Cardiac ventricle fibroblast (primary cell): ENCODE data around the gene AASDH. TPM values are rescaled to one million over a fixed set of nuclear protein-coding genes. Genes with fewer than 3 reads are reported as not detected.

Source experiments
- total RNA-seq: library from RNA; depleted of rRNA; stranded (reverse); fragments of >200 nt; gene quantifications from 2 replicates; pipeline ENCODE4 v1.2.3, GENCODE V29; 2015

AASDH gene
- 6.1 and 6.4 TPM in 2 replicates for total RNA-seq

GRCh38 chr4:56387023-56388001 is at the start of gene AASDH:
TSS of gene AASDH (minus strand) at chr4:56387491. CDS start at chr4:56384299, 3,192 bp downstream.

GRCh38 chr4:56435140-56435926 is 48.0 kb upstream of the AASDH start, which contains the start of gene PPAT:
TSS of gene PPAT (minus strand) at chr4:56435615. CDS start at chr4:56435477, 138 bp downstream.

Other genes starting within 250 kb of the AASDH start
- gene PPAT, start 48.1 kb upstream of the AASDH start, total RNA-seq, result 8.9 and 9.3 TPM in 2 replicates
- gene PAICS, start 48.8 kb upstream of the AASDH start, total RNA-seq, result 52.5 and 66.7 TPM in 2 replicates
- 57.8 and 115 TPM in 2 replicates for gene SRP72, start 80.1 kb upstream of the AASDH start, total RNA-seq
- 0.62 and 1.2 TPM in 2 replicates for gene ARL9, start 118.3 kb upstream of the AASDH start, total RNA-seq